A549 (cell line): Measurements from ENCODE around the gene C15orf62. TPM values are rescaled to one million over a fixed set of nuclear protein-coding genes. Genes with fewer than 3 reads are reported as not detected.

Source experiments
- ATAC-seq, 2 experiments: fragments of 200-7000 bp in 1 of 2; fragments of >200 bp in 1 of 2; cut with Nextera tagmentation in 1 of 2; cut with Tn5 transposase in 1 of 2; 3 replicates each; pipeline versions ENCODE4 v1.8.0 to v1.9.1; 2018 to 2020; ENCODE audit warnings: mild to moderate bottlenecking in 1 of 2, moderate library complexity in 1 of 2
- CTCF ChIA-PET: fragments of 300-600 bp; sonication (Branson Sonifier 250); formaldehyde crosslinking; extraction: SDS; loops from one replicate; lab custom pipeline; 2021; ENCODE audit warnings: antibody characterized with exemption, inconsistent platforms; lab: Yijun Ruan, JAX
- POLR2A ChIA-PET: fragments of 350-600 bp; formaldehyde crosslinking; extraction: SDS; loops from one replicate; lab custom pipeline; 2021; ENCODE audit warnings: antibody characterized with exemption, inconsistent platforms; lab: Yijun Ruan, JAX
- DNase-seq, 2 experiments: peaks; one replicate each; pipeline versions ENCODE4 v3.0.0 to v3.0.0-alpha.2; 2011 to 2016; ENCODE audit warnings: low read depth in 1 of 2, low spot score in 1 of 2
- FAIRE-seq: peaks from 2 replicates; lab custom pipeline; 2011; peaks lifted over from hg19 to GRCh38; lab: Jason Lieb, UNC
- H3K27ac ChIP-seq, 2 experiments: fragments of >200 bp; sonication (Bioruptor Twin); formaldehyde crosslinking; 3 replicates each; pipeline ENCODE4 v1.5.1; 2016 to 2017
- H3K4me1 ChIP-seq: fragments of >200 bp; sonication (Bioruptor Twin); formaldehyde crosslinking; 3 replicates; pipeline ENCODE4 v1.6.1; 2016
- H3K4me2 ChIP-seq: fragments of >200 bp; sonication (Bioruptor Twin); formaldehyde crosslinking; 3 replicates; pipeline ENCODE4 v1.6.1; 2016
- H3K4me3 ChIP-seq: fragments of >200 bp; sonication (Bioruptor Twin); formaldehyde crosslinking; 3 replicates; pipeline ENCODE4 v1.5.1; 2016
- H3K9me3 ChIP-seq: fragments of >200 bp; sonication (Bioruptor Twin); formaldehyde crosslinking; 3 replicates; pipeline ENCODE4 v1.6.1; 2016
- CEBPB ChIP-seq, 2 experiments: fragments of >200 bp in 1 of 2; sonication (Bioruptor Twin) in 1 of 2; formaldehyde crosslinking in 1 of 2; IDR thresholded peaks; 2 replicates each; pipeline ENCODE4 v1.6.1; 2012 to 2016
- CHD4 ChIP-seq: fragments of 200-600 bp; sonication (generic); IDR thresholded peaks from 2 replicates; pipeline ENCODE4 v1.6.1; 2016; ENCODE audit warnings: antibody characterized with exemption, mild to moderate bottlenecking, borderline replicate concordance
- ESRRA ChIP-seq: fragments of 150-350 bp; IDR thresholded peaks from 2 replicates; pipeline ENCODE4 v1.6.1; 2014; ENCODE audit warnings: mild to moderate bottlenecking, low read length, borderline replicate concordance
- FOXS1 ChIP-seq: fragments of 250-450 bp; sonication (Bioruptor Pico); IDR thresholded peaks from 2 replicates; pipeline ENCODE4 v1.5.0; 2020; ENCODE audit warnings: mild to moderate bottlenecking, moderate library complexity
- HDAC2 ChIP-seq: fragments of 200-600 bp; sonication (generic); IDR thresholded peaks from 2 replicates; pipeline ENCODE4 v1.6.1; 2016
- HOXB13 ChIP-seq: fragments of 250-450 bp; sonication (Bioruptor Pico); IDR thresholded peaks from 2 replicates; pipeline ENCODE4 v1.5.0; 2020; ENCODE audit warnings: low read depth, mild to moderate bottlenecking, moderate library complexity
- NFE2L2 ChIP-seq: fragments of 150-350 bp; conservative IDR thresholded peaks from 2 replicates; pipeline ENCODE4 v1.6.1; 2014; ENCODE audit warnings: low read length
- PHF8 ChIP-seq: fragments of 200-600 bp; sonication (generic); IDR thresholded peaks from 2 replicates; pipeline ENCODE4 v1.6.1; 2016; ENCODE audit warnings: low read depth, mild to moderate bottlenecking, antibody characterized with exemption, moderate library complexity, borderline replicate concordance
- POLR2AphosphoS2 ChIP-seq: conservative IDR thresholded peaks from 2 replicates; pipeline ENCODE4 v1.6.1; 2012; ENCODE audit warnings: low read length, improper control_type of control experiment, inconsistent platforms
- RARB ChIP-seq: fragments of 250-450 bp; sonication (Bioruptor Pico); IDR thresholded peaks from 2 replicates; pipeline ENCODE4 v1.8.0; 2021; ENCODE audit warnings: mild to moderate bottlenecking, moderate library complexity
- SMC3 ChIP-seq: fragments of >200 bp; sonication (Bioruptor Twin); formaldehyde crosslinking; IDR thresholded peaks from 3 replicates; pipeline ENCODE4 v1.6.1; 2018; ENCODE audit warnings: inconsistent platforms
- TFCP2L1 ChIP-seq: fragments of 250-450 bp; sonication (Bioruptor Pico); IDR thresholded peaks from 2 replicates; pipeline ENCODE4 v1.5.0; 2021; ENCODE audit warnings: mild to moderate bottlenecking
- ZC3H11A ChIP-seq: fragments of 450-650 bp; IDR thresholded peaks from 2 replicates; pipeline ENCODE4 v1.6.1; 2014; ENCODE audit warnings: antibody characterized with exemption, mild to moderate bottlenecking
- ZNF302 ChIP-seq: fragments of 250-450 bp; sonication (Bioruptor Pico); IDR thresholded peaks from 2 replicates; pipeline ENCODE4 v1.9.0; 2021; ENCODE audit warnings: inconsistent platforms, mild to moderate bottlenecking, moderate library complexity
- WGBS: methylation state at CpG from one replicate; pipeline ENCODE4 v1.1.6; 2017; ENCODE audit errors: missing lambda C conversion rate; 5-methylcytosine and 5-hydroxymethylcytosine counted together
- polyA plus RNA-seq, 4 experiments: library from polyadenylated mRNA; depleted of rRNA in 3 of 4; stranded (reverse); fragments of >200 nt; fragmentation: RNase III in 1 of 4; extraction: RNeasy Plus Mini Kit Qiagen cat#74134 plus additional on column Dnase treatment in 1 of 4; gene quantifications; 2 replicates in 3 of 4; 3 replicates in 1 of 4; pipeline ENCODE4 v1.2.3, GENCODE V29; 2011 to 2017
- TF ChIP-seq, protein P1 (sequence below): fragments of 200-600 bp; sonication (generic); IDR thresholded peaks from 2 replicates; pipeline ENCODE4 v1.6.1; 2016; ENCODE audit warnings: antibody characterized with exemption, mild to moderate bottlenecking, moderate library complexity
- TF ChIP-seq, protein P2 (sequence below): fragments of >200 bp; sonication (Bioruptor Twin); formaldehyde crosslinking; IDR thresholded peaks from 3 replicates; pipeline ENCODE4 v1.6.1; 2016

The C15orf62 gene
- polyA plus RNA-seq, 2 of the 4 experiments (the other 2 are of a cell fraction): 0.10 to 0.13 TPM

- WGBS: 85% methylated on average over 6 of the region's 8 CpGs
- no peak for TF ChIP-seq PHF8
- Histone ChIP-seq H3K4me3 (no peak overlapping the region), H3K4me2 (peak overlapping the region; percentile 83), H3K27ac (peak overlapping the region in 1 of 2 experiments; percentile 99; a peak in 1 of 6 replicates), H3K4me1 (peaks cover 11% of the 10 kb centered on the region; the same call in 1 of the 3 replicates), H3K9me3 (no peaks in the 10 kb centered on the region)
- ATAC-seq: no peak
- ChIA-PET POLR2A (no interaction called here), CTCF (no interaction called here)
- no peak for FAIRE-seq
- DNase-seq: no peak
Measured at GRCh38 chr15:40808861-40809450, 39.2 kb downstream of the C15orf62 start.

- H3K9me3 ChIP-seq: no peaks in the 10 kb centered on the region
- H3K4me2 ChIP-seq: no peak overlapping the region
- H3K4me1 ChIP-seq: 0 out of 3 replicates have a peak, but pooled peaks cover 8% of the 10 kb centered on the region
- no peak for TF ChIP-seq ZNF302 (CRISPR knock-in tag)
- TF ChIP-seq, protein P1, sequence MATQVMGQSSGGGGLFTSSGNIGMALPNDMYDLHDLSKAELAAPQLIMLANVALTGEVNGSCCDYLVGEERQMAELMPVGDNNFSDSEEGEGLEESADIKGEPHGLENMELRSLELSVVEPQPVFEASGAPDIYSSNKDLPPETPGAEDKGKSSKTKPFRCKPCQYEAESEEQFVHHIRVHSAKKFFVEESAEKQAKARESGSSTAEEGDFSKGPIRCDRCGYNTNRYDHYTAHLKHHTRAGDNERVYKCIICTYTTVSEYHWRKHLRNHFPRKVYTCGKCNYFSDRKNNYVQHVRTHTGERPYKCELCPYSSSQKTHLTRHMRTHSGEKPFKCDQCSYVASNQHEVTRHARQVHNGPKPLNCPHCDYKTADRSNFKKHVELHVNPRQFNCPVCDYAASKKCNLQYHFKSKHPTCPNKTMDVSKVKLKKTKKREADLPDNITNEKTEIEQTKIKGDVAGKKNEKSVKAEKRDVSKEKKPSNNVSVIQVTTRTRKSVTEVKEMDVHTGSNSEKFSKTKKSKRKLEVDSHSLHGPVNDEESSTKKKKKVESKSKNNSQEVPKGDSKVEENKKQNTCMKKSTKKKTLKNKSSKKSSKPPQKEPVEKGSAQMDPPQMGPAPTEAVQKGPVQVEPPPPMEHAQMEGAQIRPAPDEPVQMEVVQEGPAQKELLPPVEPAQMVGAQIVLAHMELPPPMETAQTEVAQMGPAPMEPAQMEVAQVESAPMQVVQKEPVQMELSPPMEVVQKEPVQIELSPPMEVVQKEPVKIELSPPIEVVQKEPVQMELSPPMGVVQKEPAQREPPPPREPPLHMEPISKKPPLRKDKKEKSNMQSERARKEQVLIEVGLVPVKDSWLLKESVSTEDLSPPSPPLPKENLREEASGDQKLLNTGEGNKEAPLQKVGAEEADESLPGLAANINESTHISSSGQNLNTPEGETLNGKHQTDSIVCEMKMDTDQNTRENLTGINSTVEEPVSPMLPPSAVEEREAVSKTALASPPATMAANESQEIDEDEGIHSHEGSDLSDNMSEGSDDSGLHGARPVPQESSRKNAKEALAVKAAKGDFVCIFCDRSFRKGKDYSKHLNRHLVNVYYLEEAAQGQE: no peak
- TF ChIP-seq RARB (CRISPR knock-in tag): no peak
- TF ChIP-seq, protein P2, sequence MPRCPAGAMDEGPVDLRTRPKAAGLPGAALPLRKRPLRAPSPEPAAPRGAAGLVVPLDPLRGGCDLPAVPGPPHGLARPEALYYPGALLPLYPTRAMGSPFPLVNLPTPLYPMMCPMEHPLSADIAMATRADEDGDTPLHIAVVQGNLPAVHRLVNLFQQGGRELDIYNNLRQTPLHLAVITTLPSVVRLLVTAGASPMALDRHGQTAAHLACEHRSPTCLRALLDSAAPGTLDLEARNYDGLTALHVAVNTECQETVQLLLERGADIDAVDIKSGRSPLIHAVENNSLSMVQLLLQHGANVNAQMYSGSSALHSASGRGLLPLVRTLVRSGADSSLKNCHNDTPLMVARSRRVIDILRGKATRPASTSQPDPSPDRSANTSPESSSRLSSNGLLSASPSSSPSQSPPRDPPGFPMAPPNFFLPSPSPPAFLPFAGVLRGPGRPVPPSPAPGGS: no peak
- ChIA-PET CTCF (interaction anchor here (0.7 to 1.1 kb wide), 4 partner anchors 11 to 79 kb away, joined by 3 to 8 read pairs (median 4); no protein-coding TSS in a partner anchor), POLR2A (no interaction called here)
- no peak for DNase-seq
- no peak overlapping the region for H3K27ac ChIP-seq
- ATAC-seq: no peak
- FAIRE-seq: no peak
- WGBS: 92% methylated on average over 12 of the region's 12 CpGs
- no peak overlapping the region for H3K4me3 ChIP-seq
Measured at GRCh38 chr15:40812721-40813425, 43.1 kb downstream of the C15orf62 start.

GRCh38 chr15:40815042-40815698, 45.4 kb downstream of the C15orf62 start:
- ChIA-PET POLR2A (interaction anchor here (0.6 kb wide), 1 partner anchor 11 kb away, joined by 7 read pairs; no protein-coding TSS in a partner anchor), CTCF (interaction anchor here (0.6 to 2.0 kb wide), 6 partner anchors 33 to 135 kb away, joined by 3 to 5 read pairs (median 4); no protein-coding TSS in a partner anchor)
- H3K9me3 ChIP-seq: no peaks in the 10 kb centered on the region
- no peak for FAIRE-seq
- H3K4me1 ChIP-seq: no peaks in the 10 kb centered on the region
- WGBS: 91% methylated on average over 4 of the region's 4 CpGs
- DNase-seq: no peak
- TF ChIP-seq TFCP2L1 (no peak), FOXS1 (CRISPR knock-in tag) (no peak), POLR2AphosphoS2 (no peak), ESRRA (no peak), HOXB13 (no peak), SMC3 (no peak), NFE2L2 (no peak), CEBPB (IDR thresholded peaks at IDR 0.05) (no peak), HDAC2 (no peak), ZC3H11A (no peak), PHF8 (no peak), CHD4 (no peak)
- no peak for ATAC-seq
- H3K4me3 ChIP-seq: no peak overlapping the region
- no peak overlapping the region for H3K4me2 ChIP-seq
- H3K27ac ChIP-seq: no peak overlapping the region
